HG02610 (cell line): ENCODE measurements around the gene CRYBG2.

Source experiments
- ATAC-seq: cut with Tn5 transposase; IDR thresholded peaks from one replicate; pipeline ENCODE4 v1.9.1; 2021; ENCODE audit warnings: mild to moderate bottlenecking, moderate library complexity; ENCODE audit not compliant: unreplicated experiment

CRYBG2 gene

DNA sequence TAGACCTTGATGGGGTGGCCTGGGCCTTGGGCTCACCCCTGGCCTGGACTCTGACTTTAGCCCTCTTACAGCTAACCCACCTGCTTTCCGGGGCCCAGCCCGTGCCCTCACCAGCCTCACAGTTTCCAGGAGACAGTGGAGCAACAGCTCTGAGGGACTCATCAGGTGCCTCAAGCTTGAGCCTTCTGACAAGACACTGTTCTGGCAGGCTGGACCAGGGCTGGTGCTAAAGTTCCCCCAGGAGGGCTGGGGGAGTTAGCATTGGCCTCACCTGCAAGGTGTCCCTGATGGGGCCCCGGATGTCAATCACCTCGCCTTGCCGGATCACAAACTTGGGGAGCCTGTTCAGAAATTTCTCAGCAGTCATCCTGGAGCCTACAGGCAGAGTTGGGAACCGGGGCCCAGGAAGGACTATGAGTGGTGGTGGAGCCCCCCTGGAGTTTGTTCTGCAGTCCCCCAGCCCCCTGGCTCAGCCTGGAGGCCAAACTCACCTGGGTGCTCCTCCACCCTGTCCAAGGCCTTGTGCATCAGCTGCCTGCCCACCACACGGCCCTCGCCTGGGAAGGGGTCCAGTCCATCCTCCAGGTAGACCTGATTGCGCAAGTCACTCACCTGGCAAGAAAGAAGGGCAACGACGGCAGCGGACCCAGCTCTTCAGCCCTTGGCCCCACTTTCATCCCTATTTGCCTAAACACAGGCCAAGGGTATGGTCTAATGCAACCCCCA lies 69.9 kb downstream of the CRYBG2 start:
- no peak for ATAC-seq

DNA sequence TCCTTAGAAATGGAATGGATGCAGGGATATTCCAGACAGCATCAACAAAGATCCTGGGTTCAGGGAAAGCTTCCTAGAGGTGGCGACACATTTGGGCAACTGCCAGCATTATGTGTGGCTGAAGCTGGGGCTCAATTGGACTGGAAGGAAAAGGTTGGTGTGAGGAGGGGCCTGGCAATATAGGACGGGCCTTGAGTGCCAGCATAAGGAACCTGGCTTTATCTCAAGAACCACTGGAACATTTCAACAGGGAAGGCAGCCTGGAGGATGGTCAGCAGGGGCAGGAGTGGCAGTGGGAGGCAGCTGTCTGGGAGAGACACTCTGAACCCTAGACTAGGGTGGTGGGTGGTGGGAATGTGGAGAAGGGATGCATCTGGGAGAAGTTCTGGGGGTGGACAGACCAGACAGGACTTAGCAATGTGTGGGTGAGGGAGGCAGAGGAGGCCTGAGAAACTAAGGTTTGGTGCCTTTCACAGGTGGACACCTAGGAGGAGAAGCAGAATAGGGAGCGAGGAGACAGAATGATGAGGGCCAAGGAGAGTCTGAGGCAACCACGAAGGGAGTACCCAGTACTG lies 70.6 kb downstream of the CRYBG2 start:
- no peak for ATAC-seq

- ATAC-seq = no peak
Measured at GRCh38 chr1:26282401-26282918, 71.5 kb downstream of the CRYBG2 start.

DNA sequence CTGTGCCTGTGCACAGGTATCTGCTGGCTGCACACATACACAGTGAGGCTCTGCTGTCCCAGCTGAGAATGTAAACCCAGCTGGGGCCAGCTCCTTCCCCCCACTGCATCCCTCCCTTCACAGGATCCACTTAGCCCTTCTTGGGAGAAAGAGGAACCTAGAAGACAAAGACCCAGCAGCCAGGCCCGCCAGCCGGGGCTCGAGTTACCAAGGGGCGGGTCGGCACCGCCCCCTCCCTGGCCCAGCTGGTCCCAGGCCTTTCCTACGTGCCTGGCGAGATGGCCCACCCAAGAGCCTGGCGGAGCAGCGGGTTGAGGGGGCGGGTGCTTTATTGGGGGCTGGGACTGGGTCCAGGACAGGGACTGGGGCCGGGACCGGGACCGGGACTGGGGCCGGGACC lies 72.0 kb downstream of the CRYBG2 start:
- ATAC-seq = no peak

- no peak for ATAC-seq
Measured at GRCh38 chr1:26281091-26281958, 72.6 kb downstream of the CRYBG2 start.

DNA sequence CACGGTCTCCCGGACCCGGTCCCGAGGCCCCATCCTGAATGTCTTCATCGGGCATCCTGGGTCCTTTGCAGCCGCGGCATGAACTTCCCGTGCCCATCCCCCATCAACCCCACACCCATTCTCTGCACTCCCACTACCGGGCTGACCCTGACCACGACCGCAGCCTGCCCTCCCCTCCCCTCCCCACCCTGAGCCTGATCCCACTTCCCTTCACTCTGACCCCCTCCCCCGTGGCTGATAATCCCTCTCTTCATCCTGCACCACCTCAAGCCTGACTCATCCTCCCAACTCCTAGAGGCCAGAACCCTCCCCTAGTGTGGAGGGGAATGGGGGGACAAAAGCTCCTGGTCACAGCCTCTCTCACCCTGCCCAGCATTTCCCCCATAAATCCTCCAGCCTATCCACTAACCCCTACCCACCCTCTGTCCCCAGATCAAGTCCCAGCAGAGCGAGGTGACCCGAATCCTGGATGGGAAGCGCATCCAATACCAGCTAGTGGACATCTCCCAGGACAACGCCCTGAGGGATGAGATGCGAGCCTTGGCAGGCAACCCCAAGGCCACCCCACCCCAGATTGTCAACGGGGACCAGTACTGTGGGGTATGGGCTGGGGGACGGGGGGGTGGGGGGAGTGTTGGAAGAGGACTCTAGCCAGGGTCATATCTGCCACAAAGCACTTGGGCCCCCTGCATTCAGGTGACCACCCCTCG lies 73.4 kb downstream of the CRYBG2 start:
- no peak for ATAC-seq

DNA sequence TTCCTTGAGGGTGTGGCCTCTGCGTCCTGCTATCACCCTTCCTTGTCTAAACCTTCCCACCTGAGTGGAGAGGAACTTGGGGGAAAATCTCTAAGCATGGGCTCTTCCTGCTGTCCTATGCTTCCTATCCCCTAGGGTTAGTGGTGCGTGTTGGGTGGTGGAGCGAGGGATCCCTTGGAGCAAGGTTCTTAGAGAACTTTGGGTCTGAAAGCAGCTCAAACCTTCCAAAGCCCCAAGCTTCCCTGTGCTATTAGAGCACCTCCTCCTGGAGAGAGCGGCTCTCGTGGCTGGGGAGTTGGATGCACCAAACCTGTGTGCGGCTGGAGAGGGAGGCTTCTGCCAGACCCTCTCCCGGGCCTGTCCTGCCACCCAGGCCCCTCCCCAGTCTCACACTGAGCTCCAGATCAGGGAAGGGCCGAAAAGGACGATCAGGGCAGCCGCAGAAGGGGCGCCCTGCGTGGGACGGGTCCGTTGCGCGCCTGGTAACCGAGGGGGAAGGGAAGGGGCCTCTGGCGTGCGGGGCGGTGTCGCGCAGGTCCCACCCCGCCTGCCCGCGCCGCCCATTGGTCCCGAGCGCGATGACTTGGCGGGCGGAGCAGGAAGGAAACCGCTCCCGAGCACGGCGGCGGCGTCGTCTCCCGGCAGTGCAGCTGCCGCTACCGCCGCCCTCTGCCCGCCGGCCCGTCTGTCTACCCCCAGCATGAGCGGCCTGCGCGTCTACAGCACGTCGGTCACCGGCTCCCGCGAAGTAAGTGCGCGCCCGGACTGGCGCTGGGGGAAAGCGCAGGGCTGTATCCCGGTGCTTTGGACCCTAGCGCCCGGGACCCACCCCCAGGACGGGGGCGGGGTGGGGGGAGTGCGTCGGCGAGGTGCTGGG lies 74.2 kb downstream of the CRYBG2 start, which contains the start of gene SH3BGRL3:
Gene SH3BGRL3, plus strand, starts transcription at position 631 of the 877 bp plus-strand sequence. Its CDS starts 70 bp downstream, at position 701.
- ATAC-seq = peak; percentile 70

DNA sequence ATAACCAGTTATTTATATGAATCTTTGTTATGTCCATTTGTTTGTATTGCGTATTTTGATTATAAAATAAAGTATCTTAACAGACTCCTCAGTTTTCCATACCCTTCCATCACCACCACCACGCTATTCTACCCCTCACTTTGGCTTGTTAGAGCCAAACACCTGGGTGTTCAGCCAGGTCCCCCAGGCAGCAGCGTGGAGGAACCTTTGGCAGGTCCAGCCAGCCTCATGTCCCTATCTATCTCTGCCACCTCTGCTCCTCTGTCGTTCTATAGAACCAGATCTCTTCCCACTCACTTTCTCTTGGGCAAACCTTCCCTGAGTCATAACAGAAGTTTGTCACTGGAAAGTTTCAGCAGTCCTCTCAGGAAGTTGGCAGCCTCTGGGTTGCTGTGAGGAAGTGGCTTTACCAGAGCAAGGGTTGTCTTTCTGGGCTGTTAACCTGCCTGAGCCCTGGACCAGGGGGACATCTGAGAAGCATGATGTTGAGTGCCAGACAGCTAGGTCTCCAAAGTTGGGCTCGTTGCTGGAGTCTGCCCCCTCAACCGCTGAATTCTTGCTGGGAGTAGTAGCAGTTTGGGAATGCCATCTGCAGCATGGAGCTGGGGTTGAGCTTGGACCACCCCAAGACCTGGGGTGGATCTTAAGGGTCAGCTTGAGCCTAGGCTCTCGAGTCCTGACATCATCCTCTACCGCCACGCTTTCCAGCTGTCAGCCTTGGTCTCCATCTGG lies 75.0 kb downstream of the CRYBG2 start:
- no peak for ATAC-seq

GRCh38 chr1:26278303-26278702 lies 75.6 kb downstream of the CRYBG2 start:
- no peak for ATAC-seq

DNA sequence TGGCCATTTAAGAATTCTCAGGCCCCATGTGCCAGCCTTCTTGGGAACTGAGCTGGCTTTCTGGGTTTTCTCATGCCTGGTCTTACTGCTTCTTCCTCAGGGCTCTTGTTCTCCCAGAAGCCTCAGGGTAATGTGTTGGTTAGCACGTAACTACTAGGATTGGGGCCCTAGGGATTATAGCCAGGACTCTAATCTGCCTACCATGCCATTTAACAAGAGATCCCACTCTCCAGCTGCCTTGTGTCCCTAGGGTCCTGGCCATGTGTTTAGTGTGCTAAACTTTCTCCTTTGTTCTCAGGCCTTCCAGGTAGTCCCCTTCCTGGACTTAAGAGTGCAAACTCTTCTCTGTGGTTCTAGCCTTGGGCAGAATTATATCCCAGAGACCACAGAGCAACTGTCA lies 76.2 kb downstream of the CRYBG2 start:
- no peak for ATAC-seq

DNA sequence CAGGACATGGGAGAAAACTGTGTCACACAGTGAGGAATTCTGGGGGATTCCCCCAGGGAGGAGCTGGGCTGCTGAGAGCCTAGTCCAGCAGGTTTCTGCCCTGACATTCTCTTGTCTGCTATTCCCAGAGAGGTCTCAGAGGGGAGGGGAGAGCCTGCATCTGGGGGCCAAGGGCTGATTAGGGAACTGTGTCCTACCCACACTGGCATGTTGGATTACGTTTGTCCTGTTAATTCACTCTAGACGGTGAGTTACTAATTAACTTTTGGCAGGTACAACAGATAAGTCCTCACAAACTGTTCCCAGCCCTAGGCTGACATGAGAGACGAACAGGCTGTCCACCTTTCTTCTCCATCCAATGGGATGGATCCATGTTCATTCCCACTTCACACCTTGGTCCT lies 76.7 kb downstream of the CRYBG2 start:
- ATAC-seq = no peak

- no peak for ATAC-seq
Measured at GRCh38 chr1:26276432-26276838, 77.5 kb downstream of the CRYBG2 start.

- ATAC-seq = no peak
Measured at GRCh38 chr1:26275580-26276431, 78.1 kb downstream of the CRYBG2 start.

DNA sequence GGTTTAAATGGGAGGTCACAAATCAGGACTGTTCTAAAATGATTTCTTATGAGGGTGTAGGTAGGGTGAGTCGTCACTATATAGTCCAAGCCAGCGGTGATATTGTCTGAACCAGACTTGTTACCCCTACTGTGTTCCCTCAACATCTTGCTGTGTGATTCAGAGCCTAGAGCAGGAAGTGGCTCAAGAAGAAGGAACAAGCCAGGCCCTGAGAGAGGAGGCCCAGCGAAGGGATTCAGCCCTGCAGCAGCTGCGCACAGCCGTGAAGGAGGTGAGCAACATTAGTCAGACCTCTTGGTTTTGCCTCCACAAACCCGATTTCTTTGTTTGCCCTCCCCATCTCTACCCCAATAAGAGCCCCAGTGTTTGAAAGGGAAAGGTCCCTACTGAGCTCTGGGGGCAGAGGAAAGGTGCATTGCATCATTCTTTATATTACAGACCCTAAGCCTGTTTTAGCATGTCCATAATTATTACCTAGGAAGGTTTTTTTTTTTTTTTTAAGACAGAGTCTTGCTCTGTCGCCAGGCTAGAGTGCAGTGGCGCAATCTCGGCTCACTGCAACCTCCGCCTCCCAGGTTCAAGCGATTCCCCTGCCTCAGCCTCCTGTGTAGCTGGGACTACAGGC lies 79.0 kb downstream of the CRYBG2 start:
- ATAC-seq = no peak
